GDM1 (cell line): ENCODE measurements around the gene FDXR.

Experiments
- DNase-seq: peaks from one replicate; lab custom pipeline; 2025; lab: John Stamatoyannopoulos, UW

Gene FDXR

DNA sequence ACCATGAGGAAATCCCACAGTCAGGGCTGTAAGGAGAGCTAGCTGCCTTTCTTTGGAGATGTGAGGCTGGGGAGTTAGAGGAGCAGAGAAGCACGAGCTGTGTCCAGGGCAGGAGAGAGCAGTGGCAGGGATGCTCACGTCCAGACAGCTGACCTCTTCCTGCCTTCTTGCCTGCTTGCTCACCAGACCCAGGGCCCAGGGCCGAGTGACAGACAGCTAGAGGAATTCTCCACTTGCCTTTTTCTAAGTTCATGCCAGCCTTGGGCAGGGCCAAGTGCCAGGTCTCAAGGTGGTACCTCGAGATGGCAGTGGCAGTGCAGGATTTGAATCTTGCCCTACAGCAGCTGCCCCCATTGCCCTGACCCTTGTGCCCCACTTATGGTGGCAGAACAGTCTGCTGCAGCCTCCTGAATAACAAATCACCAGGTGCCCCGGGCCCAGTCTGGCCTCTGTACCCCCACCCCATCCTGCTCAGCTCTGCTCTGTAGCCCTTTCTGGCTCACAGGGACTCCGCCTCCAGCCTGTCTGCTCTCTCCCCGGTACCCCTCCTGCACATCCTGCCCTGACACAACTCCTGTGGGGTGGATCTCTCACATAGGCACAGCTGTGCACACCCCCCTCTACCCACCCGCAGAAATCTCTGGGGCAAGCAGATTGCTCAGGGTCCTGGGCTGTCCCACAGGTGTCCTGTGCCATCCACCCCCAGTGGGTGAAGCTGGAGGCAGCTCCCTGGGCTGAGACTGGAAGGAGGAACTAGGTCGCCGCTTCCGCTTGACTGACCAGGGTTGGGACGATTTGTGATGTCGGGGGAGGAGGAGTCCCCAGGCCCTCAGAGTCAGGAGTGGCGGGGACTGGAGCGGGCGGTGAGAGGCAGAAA is 39.1 kb downstream of the FDXR start:
- DNase-seq = no peak

DNA sequence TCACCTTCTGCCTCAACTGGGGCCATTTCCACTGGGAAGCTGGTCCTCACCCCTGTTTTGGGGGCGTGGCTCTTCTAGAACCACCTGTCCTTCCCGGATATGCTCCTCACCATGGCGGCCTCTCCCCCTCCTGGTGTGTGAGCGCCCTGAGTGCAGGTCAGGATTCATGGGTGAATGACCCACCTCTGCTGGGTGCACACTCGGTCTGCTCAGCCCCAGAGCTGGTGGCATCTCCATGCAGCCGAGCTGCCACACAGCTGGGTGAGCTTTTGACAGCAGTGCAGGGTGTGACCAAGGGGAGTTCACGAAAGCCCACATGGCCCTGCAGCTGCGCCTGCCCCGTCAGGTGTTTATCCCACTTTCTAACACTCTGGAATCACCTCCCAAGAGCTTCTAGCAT is 40.4 kb downstream of the FDXR start:
- DNase-seq = no peak

DNA sequence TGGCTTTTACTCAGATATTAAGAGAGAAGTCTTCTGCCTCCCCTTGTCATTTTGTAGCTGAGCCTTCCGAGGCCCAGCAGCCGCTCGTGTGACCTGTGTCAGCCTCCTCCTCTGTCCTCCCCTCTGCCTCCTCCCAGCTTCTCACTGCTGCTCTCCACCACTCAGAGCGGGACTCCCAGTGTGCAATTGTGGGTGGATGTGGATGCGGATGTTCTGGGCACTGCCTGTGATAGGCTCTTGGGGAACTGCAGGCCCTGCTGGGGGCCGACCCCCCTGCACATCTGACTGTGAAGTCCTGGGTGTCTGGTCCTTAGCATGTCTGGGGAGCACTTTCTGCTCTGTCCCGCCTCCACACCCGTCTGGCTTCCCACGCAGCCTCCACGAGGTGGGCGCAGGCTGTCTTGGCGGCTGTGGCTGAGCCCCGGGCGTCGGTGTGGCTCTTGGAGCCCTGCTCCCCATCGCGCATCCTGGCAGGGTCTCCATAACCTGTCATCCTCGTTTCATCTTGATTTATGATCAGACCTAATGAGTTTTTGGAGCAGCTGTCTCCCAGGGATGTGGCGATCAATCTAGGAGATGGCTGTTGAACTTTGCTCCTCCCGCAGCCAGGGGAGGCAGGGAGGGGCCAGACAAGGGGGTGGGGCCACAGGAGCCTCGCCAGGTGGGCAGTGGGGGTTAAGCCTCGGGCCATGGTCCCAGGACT is 41.2 kb downstream of the FDXR start:
- no peak for DNase-seq

DNA sequence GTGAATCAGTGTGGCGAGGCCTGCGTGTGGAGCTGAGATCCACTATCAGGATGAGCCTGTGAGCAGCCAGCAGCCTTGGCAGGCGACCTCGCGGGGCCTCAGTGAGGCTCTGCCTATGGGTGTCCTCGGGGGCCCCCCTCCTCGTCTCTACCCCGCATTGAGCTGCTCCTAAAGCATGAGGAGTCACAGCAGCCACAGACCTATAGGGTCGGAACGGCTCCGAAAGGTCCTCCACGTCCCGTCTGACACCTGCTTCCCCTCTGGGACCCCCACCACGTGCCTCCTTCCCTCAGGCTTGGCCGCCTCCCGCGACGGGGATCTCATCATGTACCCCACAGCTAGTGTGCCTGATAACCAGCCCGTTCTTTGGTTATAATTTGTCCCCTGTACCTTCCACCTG is 41.9 kb downstream of the FDXR start:
- DNase-seq = no peak

DNA sequence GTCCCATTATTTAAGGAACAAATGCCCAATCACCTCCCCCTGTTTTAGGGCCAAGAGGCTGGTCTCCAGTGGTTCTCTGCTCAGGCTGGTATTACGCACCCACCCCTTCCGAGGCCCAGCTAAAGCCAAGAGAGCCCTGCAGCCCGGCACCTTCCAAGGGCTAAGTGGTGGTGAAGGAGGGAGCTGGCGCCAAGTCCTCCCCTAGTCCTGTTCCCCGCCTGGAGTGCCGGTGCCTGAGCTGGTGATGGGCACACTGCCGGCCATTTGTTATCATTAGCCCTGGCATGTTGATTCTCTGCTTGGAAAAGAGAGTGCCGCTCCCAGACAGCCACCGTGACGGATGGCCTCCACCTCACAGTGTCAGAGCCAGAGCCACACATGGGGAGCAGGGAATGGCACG is 45.0 kb downstream of the FDXR start:
- DNase-seq = no peak

DNA sequence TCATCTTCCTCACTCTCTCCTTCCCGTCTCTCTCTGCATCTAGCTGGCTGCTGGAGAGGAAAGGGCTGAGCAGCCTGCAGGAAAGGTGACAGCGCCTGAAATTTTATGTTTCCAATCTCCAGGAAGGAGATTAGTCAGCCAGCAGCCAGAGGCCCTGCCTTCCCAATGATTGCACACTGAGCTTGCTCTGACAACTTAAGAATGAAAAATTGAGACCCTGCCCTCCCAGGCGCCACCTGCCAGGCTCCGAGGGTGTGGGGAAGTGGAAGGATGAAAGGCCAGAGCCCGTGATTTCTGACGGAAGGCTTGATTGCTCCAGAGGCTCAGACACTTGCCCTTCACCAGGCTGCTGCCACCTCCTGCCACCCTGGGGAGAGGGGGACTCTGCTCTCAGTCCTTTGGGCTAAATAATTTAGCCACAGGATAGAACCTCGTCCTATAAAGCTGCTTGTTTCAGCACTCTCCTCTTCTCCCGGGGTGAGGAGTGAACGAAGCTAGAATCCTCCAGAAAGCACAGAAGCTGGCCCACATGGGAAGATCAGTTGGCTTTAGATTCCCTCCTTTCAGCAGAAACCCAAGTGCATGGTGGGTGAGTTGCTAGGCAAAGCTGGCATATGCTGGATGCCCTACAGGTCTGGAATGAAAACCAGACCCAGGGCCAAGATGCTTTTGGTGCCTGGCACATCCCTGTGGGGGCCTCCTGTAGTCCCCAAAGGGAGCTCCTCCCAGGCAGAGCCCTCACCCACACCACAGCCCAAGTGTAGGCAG is 46.7 kb downstream of the FDXR start:
- DNase-seq = no peak

DNA sequence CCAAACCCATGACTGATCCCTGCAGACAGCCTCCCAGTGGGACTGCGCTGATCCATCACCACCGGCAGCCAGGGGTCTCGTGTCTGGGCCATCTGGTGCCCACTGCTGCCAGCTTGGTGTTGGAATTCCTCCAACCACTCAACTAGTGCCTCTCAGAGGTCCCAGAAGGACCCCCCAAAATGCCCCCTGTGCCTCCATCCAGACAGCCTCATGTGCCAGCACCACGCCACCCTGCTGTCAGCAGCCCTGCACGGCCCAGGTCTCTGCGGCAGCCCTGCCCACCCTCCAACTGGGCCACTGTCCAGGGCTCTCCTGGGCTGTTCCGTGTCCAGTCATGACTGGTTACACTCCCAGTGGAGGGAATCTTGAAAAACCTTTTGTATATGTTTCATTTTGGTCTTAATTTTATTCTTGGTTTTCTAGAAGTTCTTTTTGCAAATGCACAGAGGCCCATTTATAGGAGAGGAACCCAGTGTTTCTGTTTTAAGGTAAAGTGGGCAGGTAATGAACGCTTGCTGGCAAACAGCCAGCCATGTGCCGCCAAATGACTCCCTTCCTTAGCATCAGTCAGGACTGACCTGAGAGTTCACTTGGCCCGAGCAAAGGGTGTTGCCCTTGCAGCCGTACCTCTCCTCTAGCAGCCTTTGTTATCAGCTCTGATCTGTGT is 47.7 kb downstream of the FDXR start:
- DNase-seq = no peak

DNA sequence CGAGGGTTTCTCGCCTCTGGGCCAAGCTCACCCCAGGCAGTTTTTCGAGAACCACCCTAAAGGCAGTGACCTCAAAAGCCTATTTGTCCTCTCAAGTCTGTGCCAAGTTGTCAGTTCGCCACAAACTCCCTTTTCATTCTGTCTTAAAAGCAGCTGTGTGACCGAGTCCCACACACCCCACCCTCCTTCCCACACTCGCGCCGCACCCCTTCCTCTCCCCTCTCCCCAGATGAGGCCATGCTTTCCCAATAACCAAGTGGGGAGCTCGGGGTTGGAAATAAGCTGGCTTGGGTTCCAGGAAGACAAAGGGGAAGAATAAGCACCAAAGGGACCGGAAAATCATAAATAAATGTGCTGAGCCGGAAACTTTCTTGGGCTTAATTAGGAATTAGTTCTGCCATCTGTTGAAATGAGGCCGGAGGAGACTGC is 49.8 kb downstream of the FDXR start:
- DNase-seq = no peak

DNA sequence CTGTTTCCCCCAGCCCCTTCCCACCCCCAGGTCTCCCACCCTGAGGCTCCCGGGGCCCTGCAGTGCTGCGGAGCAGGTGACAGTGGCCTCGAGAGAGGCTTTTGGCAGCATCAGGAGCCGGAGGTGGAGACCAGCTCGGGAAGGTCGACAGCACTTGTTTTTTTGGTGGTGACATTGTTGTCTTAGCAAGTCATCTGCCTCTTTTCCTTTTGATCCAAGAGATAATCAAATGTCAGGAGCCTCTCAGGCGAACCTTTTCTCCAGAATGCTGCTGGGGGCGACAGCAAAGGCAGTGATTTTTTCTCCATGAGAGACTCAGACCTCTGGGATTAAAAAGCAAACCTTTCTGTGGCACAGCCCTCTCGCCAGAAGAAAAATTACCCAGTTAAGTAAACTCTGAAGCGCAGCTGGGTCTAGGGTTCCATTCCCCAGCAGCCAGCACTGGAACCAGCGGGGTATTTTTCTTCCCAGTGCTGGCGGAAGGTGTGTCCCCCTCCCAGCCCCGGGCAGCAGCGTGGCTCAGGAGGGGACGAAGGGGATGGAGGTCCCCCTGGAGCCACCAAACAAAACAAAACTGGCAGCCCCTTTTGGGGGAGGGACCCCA is 50.4 kb downstream of the FDXR start:
- no peak for DNase-seq

DNA sequence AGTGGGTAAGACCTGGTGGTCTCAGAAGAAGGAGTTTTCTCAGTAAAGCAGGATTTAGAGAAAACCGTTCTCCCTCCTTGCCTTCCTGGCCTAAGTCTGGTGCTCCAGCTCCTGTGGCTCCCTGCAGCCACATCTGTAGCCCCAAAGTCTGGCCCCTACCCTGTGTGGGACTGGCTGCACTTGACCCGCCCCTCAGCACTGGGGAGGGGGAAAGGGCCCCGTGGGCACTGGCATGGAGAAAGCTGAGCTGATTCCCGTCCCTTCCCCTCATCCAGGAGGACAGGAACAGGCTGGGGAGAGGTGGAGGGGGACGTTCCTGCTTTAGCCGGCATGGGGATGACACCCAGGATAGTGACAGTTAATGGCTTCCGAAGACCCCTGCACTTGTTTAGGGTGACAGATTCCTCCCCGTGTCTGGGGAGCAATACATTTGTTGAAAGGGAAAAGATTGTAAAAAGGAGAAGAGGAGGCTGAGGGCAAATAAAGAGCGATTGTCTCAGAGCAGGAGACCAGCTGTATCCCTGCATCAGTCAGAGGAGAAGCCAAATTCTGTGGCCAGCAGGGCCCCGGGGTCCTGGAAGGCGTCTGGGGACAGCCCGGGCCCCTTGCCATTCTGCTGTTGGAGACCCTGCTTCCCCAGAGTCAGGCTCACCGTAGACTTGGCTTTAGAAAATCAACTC is 51.0 kb downstream of the FDXR start:
- DNase-seq = no peak

DNA sequence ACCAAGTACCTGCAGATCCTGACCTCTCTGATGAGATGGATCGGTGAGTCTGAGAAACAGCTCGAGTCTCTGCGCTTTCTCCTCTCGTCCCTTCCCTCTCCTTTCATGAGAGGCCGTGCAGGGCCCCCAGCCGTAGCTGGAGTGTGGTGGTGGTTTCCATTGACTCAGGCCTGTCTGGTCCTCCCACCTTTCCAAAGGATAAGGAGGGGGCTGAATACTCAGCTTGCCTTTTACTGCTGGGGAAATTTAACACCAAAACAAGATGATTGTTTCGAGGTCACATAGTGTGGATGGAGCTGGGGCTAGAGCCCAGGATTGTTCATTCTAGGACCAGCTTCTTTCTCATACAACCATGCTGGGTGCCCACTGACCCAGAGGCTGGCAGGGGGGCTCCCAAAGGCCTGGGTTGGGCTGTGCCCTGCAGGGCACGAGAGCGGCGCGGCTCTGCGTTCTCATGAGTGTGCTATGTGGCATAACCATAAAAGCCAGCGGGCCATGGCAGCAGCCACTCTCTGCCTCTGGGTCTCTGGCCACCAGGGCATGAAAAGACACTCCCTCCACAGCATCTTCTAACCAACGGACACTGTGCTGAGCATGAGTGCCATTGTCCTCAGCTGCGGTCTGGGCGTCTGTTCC is 52.9 kb downstream of the FDXR start:
- DNase-seq = no peak

DNA sequence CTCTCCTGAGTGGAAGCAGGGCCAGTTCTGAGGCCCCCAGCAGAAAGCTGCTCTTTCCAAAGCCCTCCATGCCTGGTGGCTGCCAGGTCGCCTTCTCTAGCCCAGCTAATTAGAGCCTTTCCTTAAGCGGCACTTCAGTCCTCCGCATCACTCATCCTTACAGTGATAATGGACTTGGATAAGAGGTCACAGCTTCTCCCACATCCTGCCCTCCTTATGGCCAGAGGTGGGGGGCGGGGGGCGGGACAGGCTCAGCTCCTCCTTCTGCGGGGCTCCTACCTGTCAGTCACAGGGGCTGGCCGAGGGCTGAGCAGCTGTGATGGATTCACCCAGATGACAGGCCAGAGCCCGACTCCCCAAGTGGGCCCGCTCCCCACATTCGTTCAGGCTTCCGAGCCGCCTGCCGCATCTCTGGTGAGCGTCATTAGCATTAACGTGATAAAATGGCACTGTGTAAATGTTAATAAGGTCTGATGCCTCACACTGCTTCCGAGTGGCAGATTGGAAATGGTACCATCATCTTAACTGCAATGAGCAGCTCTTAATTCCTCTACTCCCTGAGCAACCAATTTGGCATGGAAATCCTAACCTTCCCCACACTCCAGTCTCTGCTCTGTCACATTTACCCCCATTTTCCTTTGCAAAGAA is 54.4 kb downstream of the FDXR start:
- no peak for DNase-seq

DNA sequence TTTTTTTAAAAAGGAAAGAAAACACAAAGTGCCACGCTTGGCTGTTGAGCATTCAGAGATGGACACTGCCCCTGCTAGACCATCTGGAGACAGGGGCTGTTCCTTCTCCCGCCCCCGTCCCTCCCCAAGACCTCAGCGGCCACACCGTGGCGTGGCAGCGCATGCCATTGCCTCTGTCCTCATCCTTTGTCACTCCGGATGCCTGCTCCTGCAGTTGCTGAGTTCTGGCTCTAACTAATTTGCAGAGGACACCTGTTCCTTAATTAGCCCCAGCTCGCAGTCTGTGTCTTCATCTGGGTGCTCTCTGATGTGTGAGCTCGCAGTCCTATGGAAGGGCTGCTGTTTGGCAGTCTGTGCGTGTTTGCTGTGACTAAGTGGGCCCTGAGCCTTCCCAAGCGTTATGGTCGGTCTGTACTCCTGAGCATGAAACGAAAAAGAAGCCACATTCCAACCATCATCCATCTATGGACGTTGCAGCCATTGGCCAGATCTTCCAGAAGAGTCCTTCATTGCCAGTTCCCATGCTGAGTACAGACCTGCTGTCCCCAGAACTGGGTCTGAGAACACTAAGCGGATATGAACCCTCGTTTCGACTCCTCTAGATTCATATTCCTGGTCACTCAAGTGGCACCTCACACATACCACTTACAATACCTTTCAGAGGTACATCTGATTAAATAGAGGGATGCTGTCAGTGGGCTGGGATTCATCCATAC is 55.7 kb downstream of the FDXR start:
- DNase-seq = no peak

DNA sequence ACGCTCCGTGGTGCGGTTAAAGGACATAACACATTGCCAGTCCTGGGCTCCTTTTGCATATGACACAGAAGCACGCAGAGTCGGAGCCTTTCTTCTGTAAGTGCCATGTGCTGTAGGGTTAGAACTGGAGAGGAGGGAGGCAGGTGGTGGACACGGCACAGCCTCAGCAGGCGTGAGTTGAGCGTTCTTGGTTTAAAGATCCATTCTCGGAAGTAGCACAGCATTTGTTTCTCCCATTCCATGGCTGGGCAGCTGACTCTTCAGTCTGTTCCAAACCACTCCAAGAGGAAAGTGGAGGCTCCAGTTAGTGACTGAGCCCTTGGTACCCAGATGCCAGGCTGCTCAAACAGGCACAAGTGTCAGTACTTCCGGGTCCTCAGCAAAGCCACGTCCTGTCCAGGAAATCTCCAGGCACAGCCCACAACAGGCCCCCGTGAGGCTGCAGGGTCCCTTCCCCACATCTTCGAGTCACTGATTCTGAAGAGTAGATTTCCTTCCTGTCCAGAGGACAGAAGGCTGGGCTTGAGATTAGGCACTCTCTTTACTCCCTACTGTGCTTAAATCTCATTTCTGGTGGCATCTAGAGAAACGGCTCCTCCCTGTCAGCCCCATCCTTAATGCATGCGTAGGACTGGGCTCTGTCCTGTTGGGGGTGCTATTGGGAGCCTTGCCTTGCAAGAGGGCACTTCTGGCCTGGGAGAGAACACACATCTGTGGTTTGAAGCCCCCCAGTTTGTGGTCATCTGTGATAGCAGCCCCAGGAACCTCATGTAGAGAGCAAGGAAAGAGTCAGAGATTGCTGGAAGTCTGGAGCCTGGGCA is 57.0 kb downstream of the FDXR start:
- DNase-seq = no peak

DNA sequence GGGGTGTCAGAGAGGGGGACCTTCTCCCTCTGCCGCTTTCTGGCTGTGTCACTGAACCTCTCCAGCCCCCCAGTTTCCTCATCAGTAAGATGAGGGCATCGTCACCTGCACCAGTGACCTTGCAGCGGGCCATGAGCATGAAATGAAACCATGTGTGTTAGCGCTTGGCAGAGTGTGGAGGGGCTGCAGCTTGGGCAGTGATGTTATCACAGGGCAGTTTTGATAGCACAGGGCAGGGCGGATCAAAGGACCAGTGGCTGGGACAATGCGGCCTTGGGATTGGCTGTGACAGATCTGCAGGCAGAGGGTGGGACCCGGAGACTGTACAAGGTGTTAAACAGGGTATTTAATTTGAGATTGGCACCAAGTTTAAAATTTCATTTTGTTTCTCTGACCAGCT is 57.7 kb downstream of the FDXR start:
- DNase-seq = no peak

DNA sequence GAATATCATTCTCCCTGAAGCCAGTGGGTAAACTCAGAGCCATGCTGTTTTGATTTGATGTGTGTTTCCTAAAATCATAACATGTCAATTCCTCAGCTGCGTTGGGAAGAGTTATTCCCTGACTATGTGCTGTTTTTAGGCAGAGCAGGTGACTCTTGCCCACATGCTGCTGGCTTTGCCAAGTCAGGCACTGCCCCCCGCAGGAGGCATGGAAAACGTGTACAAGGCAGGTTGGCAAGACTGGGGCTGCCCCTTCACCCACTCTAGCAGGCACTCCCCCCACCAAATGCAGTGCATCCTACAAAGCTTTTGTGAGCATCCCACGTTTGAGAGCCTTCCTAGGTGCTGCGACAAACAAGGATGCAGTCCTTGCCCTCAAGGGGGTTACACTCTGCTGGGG is 58.3 kb downstream of the FDXR start:
- no peak for DNase-seq
